H1 (cell line): ENCODE measurements around the gene LIPC. TPM values are rescaled to one million over a fixed set of nuclear protein-coding genes. Genes with fewer than 3 reads are reported as not detected.

Source experiments
- CTCF ChIA-PET: fragments of 300-600 bp; sonication (Branson Sonifier 250); formaldehyde crosslinking; loops from one replicate; lab custom pipeline; 2021; ENCODE audit not compliant: partially characterized antibody; lab: Charles Lee
- POLR2A ChIA-PET: fragments of 300-600 bp; sonication (Branson Sonifier 250); formaldehyde crosslinking; loops from one replicate; lab custom pipeline; 2021; ENCODE audit warnings: inconsistent platforms; ENCODE audit not compliant: partially characterized antibody; lab: Charles Lee
- DNase-seq, 2 experiments: peaks; one replicate each; pipeline versions ENCODE4 v3.0.0 to v3.0.0-alpha.2; 2010 to 2022; ENCODE audit warnings: low spot score in 2 of 2, low read depth in 1 of 2, mixed read lengths in 1 of 2
- FAIRE-seq: peaks from 2 replicates; lab custom pipeline; 2011; peaks lifted over from hg19 to GRCh38; lab: Jason Lieb, UNC
- H2AFZ ChIP-seq: 2 replicates; pipeline ENCODE4 v1.8.1; 2012; ENCODE audit warnings: low read length, inconsistent platforms
- H2AK5ac ChIP-seq: 2 replicates; pipeline ENCODE4 v1.6.1; 2013; ENCODE audit warnings: low read depth, low read length
- H2BK120ac ChIP-seq: replicated peaks from 2 replicates; pipeline ENCODE3; 2013; ENCODE audit warnings: low read depth, low read length, inconsistent platforms
- H2BK12ac ChIP-seq: 2 replicates; pipeline ENCODE4 v1.6.1; 2013; ENCODE audit warnings: low read depth, low read length
- H2BK15ac ChIP-seq: 2 replicates; pipeline ENCODE4 v1.6.1; 2013; ENCODE audit warnings: low read length
- H2BK20ac ChIP-seq: 2 replicates; pipeline ENCODE4 v1.6.1; 2013; ENCODE audit warnings: low read length
- H2BK5ac ChIP-seq: 2 replicates; pipeline ENCODE4 v1.6.1; 2013; ENCODE audit warnings: low read depth, low read length
- H3K14ac ChIP-seq: 2 replicates; pipeline ENCODE4 v1.6.1; 2013; ENCODE audit warnings: inconsistent platforms; ENCODE audit not compliant: insufficient read length
- H3K18ac ChIP-seq: 2 replicates; pipeline ENCODE4 v1.6.1; 2013; ENCODE audit warnings: low read length; ENCODE audit errors: extremely low read depth
- H3K23ac ChIP-seq: 2 replicates; pipeline ENCODE4 v1.6.1; 2013; ENCODE audit warnings: inconsistent platforms; ENCODE audit not compliant: insufficient read length
- H3K23me2 ChIP-seq: 2 replicates; pipeline ENCODE4 v1.6.1; 2013; ENCODE audit warnings: low read depth, low read length
- H3K27ac ChIP-seq: 2 replicates; pipeline ENCODE4 v1.6.1; 2011; ENCODE audit warnings: low read depth, low read length, inconsistent platforms
- H3K27me3 ChIP-seq, 4 experiments: replicated peaks in 1 of 4; 1 replicate in 1 of 4; 2 replicates in 3 of 4; pipeline versions ENCODE4 v1.6.1 to v1.8.1; 2011 to 2013; ENCODE audit warnings: low read length in 3 of 4, mild to moderate bottlenecking in 3 of 4, inconsistent platforms in 2 of 4, mixed read lengths in 2 of 4, moderate library complexity in 1 of 4; ENCODE audit not compliant: control insufficient read depth in 3 of 4, insufficient read depth in 3 of 4; ENCODE audit errors: extremely low read depth in 1 of 4
- H3K36me3 ChIP-seq, 4 experiments: 2 replicates each; pipeline versions ENCODE4 v1.6.1 to v1.8.1; 2011 to 2013; ENCODE audit warnings: mild to moderate bottlenecking in 4 of 4, low read length in 3 of 4, moderate library complexity in 2 of 4, control low read depth in 1 of 4, inconsistent platforms in 1 of 4; ENCODE audit not compliant: insufficient read depth in 4 of 4, control insufficient read depth in 2 of 4
- H3K4ac ChIP-seq: replicated peaks from 2 replicates; pipeline ENCODE3; 2013; ENCODE audit warnings: low read length, low read depth, mixed read lengths, inconsistent platforms; ENCODE audit not compliant: insufficient read length
- H3K4me1 ChIP-seq, 4 experiments: replicated peaks in 1 of 4; 1 replicate in 1 of 4; 2 replicates in 3 of 4; pipeline versions ENCODE4 v1.6.1 to v1.8.1; 2011 to 2013; ENCODE audit warnings: low read length in 3 of 4, inconsistent platforms in 2 of 4, mixed read lengths in 1 of 4; ENCODE audit not compliant: insufficient read depth in 4 of 4, control insufficient read depth in 3 of 4
- H3K4me2 ChIP-seq, 2 experiments: 2 replicates each; pipeline versions ENCODE4 v1.6.1 to v1.8.1; 2011 to 2013; ENCODE audit warnings: low read depth in 2 of 2, low read length in 2 of 2, control low read depth in 1 of 2, inconsistent platforms in 1 of 2, mild to moderate bottlenecking in 1 of 2; ENCODE audit not compliant: insufficient read depth in 1 of 2
- H3K4me3 ChIP-seq, 4 experiments: fragments of 200-600, 300-600 bp in 1 of 4; sonication (generic), shearing (Covaris generic), sonication (Bioruptor Twin) in 1 of 4; 2 replicates each; pipeline versions ENCODE4 v1.5.1 to v1.8.1; 2011 to 2016; ENCODE audit warnings: low read length in 4 of 4, low read depth in 3 of 4, control low read depth in 2 of 4, inconsistent platforms in 2 of 4, mild to moderate bottlenecking in 2 of 4, mixed read lengths in 1 of 4, moderate library complexity in 1 of 4; ENCODE audit not compliant: insufficient read depth in 2 of 4; ENCODE audit errors: extremely low read depth in 1 of 4
- H3K56ac ChIP-seq: replicated peaks from 2 replicates; pipeline ENCODE3; 2013; ENCODE audit warnings: low read depth, mild to moderate bottlenecking, mixed read lengths, low read length, inconsistent platforms; ENCODE audit not compliant: insufficient read length
- H3K79me1 ChIP-seq: 2 replicates; pipeline ENCODE4 v1.6.1; 2013; ENCODE audit warnings: low read depth, low read length, control low read depth
- H3K79me2 ChIP-seq, 2 experiments: 2 replicates each; pipeline versions ENCODE4 v1.6.1 to v1.8.1; 2012 to 2013; ENCODE audit warnings: low read length in 2 of 2, mild to moderate bottlenecking in 2 of 2, inconsistent platforms in 1 of 2; ENCODE audit not compliant: insufficient read depth in 2 of 2, control insufficient read depth in 1 of 2
- H3K9ac ChIP-seq, 4 experiments: replicated peaks in 1 of 4; 1 replicate in 1 of 4; 2 replicates in 3 of 4; pipeline versions ENCODE4 v1.6.1 to v1.8.1; 2011 to 2013; ENCODE audit warnings: low read depth in 3 of 4, low read length in 3 of 4, control low read depth in 2 of 4, mild to moderate bottlenecking in 2 of 4, moderate library complexity in 2 of 4, inconsistent platforms in 1 of 4; ENCODE audit errors: extremely low read depth in 1 of 4
- H3K9me3 ChIP-seq, 2 experiments: 2 replicates each; pipeline versions ENCODE4 v1.6.1 to v1.8.1; 2012 to 2013; ENCODE audit warnings: mild to moderate bottlenecking in 2 of 2, moderate library complexity in 2 of 2, control low read depth in 1 of 2, inconsistent platforms in 1 of 2, low read depth in 1 of 2, low read length in 1 of 2, mixed read lengths in 1 of 2; ENCODE audit not compliant: insufficient read depth in 2 of 2
- H4K20me1 ChIP-seq, 2 experiments: replicated peaks in 1 of 2; 2 replicates each; pipeline versions ENCODE3 to v1.8.1; 2011 to 2013; ENCODE audit warnings: inconsistent platforms in 2 of 2, low read length in 2 of 2, mild to moderate bottlenecking in 1 of 2; ENCODE audit not compliant: insufficient read depth in 2 of 2, control insufficient read depth in 1 of 2
- H4K5ac ChIP-seq: 2 replicates; pipeline ENCODE4 v1.6.1; 2013; ENCODE audit warnings: low read length, low read depth, mixed read lengths, inconsistent platforms; ENCODE audit not compliant: insufficient read length
- H4K8ac ChIP-seq: 2 replicates; pipeline ENCODE4 v1.8.0; 2013; ENCODE audit warnings: mild to moderate bottlenecking, moderate library complexity, low read length, inconsistent platforms; ENCODE audit not compliant: insufficient read depth; ENCODE audit errors: extremely low read depth
- H4K91ac ChIP-seq: replicated peaks from 2 replicates; pipeline ENCODE3; 2013; ENCODE audit warnings: low read length, mixed read lengths, inconsistent platforms; ENCODE audit not compliant: insufficient read length
- GABPA ChIP-seq: IDR thresholded peaks from 2 replicates; pipeline ENCODE4 v1.6.1; 2011; ENCODE audit warnings: mild to moderate bottlenecking, low read length, moderate library complexity, borderline replicate concordance; ENCODE audit not compliant: insufficient read depth
- RNF2 ChIP-seq: fragments of 200-900, 300-1000 bp; sonication (generic); IDR thresholded peaks from 2 replicates; pipeline ENCODE4 v1.7.1; 2016; ENCODE audit warnings: borderline replicate concordance, low read depth, mild to moderate bottlenecking, antibody characterized with exemption, low read length; ENCODE audit not compliant: poor library complexity, severe bottlenecking; ENCODE audit errors: missing control alignments
- TBP ChIP-seq: IDR thresholded peaks from 2 replicates; pipeline ENCODE4 v1.6.1; 2011; ENCODE audit warnings: low read depth, low read length, improper control_type of control experiment
- TEAD4 ChIP-seq: IDR thresholded peaks from 2 replicates; pipeline ENCODE4 v1.6.1; 2012; ENCODE audit warnings: low read depth, low read length, inconsistent platforms, mixed read lengths
- WGBS, 2 experiments: shearing (Covaris generic) in 1 of 2; methylation state at CpG; one replicate each; pipeline versions ENCODE4 v1.1.6 to v1.1.7; 2013 to 2015; ENCODE audit warnings: low lambda C conversion rate in 2 of 2, mixed read lengths in 2 of 2, inconsistent platforms in 1 of 2, low coverage in 1 of 2, missing lambda C conversion rate in 1 of 2; ENCODE audit not compliant: insufficient replicate concordance in 2 of 2, insufficient coverage in 1 of 2, insufficient read length in 1 of 2; ENCODE audit errors: extremely low coverage in 1 of 2, missing lambda C conversion rate in 1 of 2; 5-methylcytosine and 5-hydroxymethylcytosine counted together
- polyA plus RNA-seq, 7 experiments: library from polyadenylated mRNA; depleted of rRNA in 3 of 7; stranded (reverse) in 5 of 7; unstranded in 2 of 7; fragments of >200 nt in 5 of 7; fragments of 200-250 nt in 2 of 7; gene quantifications; 1 replicate in 5 of 7; 2 replicates in 1 of 7; 4 replicates in 1 of 7; pipeline versions ENCODE4 v1.2.1 to v1.2.3, GENCODE V29; 2011 to 2013; ENCODE audit warnings: missing spikeins in 2 of 7, mixed read lengths in 2 of 7
- total RNA-seq: library from RNA; stranded (reverse); fragmentation: NEBNext Ultra II Directional; extraction: Animal tissue kit (Norgen Biotek cat#: 25700); gene quantifications from 2 replicates; pipeline ENCODE4 v1.2.1, GENCODE V29; 2021

Gene LIPC
- total and polyA plus RNA-seq, 2 of the 8 experiments (the other 6 are each of a cell fraction or from before 2014, with no cell fraction given): not detected

DNA sequence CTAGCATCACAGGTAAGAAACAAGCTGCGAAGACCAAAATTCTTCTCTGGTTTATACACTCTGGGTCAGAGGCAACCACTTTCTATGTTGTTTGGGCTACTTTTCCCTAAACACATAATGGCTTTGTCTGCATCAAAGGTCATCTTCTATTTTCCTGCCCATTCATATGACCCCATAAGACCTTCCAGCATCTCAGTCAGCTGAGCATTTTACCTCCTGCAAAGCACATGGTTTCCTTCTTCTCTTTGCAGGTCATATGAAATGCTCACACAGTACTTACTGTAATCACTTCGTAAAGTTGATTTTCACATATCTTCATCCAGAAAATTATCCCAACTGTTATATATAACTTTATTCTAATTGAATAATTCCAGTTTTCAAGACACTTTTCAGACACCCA is 34.8 kb downstream of the LIPC start:
- H3K4me3 ChIP-seq: no peak overlapping the region
- peaks cover 0 to 5% (median 1%) of the 10 kb centered on the region in 4 experiments; a peak in 2 of 7 replicates for H3K4me1 ChIP-seq
- H4K20me1 ChIP-seq: no peaks in the 10 kb centered on the region
- no peak for DNase-seq
- no peaks in the 10 kb centered on the region; a peak in 1 of 7 replicates for H3K27me3 ChIP-seq
- no peaks in the 10 kb centered on the region for H3K79me1 ChIP-seq
- H4K91ac ChIP-seq: no peak overlapping the region
- H2BK20ac ChIP-seq: no peak overlapping the region
- H3K23ac ChIP-seq: no peak overlapping the region
- no peak overlapping the region for H3K4me2 ChIP-seq
- no peak overlapping the region for H3K56ac ChIP-seq
- no peak overlapping the region for H3K18ac ChIP-seq
- H3K27ac ChIP-seq: no peak overlapping the region
- H4K8ac ChIP-seq: no peak overlapping the region
- H3K9ac ChIP-seq: no peak overlapping the region
- FAIRE-seq: no peak
- 98% methylated on average over 2 of the region's 2 CpGs; no CpG with 5 or more reads in 1 of the 2 experiments for WGBS, 2 experiments
- H3K36me3 ChIP-seq: no peaks in the 10 kb centered on the region
- no peak overlapping the region for H2AK5ac ChIP-seq
- H2BK12ac ChIP-seq: no peak overlapping the region
- H4K5ac ChIP-seq: no peak overlapping the region
- TF ChIP-seq TEAD4: no peak
- TF ChIP-seq GABPA: no peak
- TF ChIP-seq RNF2: no peak
- no peak for TF ChIP-seq TBP
- TF ChIP-seq, all 59 proteins: peak for 0
- no peaks in the 10 kb centered on the region; a peak in 1 of 4 replicates for H3K9me3 ChIP-seq
- no peak overlapping the region for H3K4ac ChIP-seq
- ChIA-PET POLR2A (no interaction called here), CTCF (no interaction called here)
- no peak overlapping the region for H2BK5ac ChIP-seq
- H3K14ac ChIP-seq: no peak overlapping the region
- no peaks in the 10 kb centered on the region for H3K79me2 ChIP-seq
- no peak overlapping the region for H2BK15ac ChIP-seq
- H3K23me2 ChIP-seq: no peaks in the 10 kb centered on the region
- no peak overlapping the region for H2BK120ac ChIP-seq
- no peak overlapping the region for H2AFZ ChIP-seq
